ENCODE measurements around the gene ZNF414.

The ZNF414 gene

GRCh38 chr19:8511573-8512101 is 2.3 kb downstream of the ZNF414 start:
- Histone ChIP-seq H3K14ac (ENCODE audit: low read length) (peak overlapping the region; percentile 38), H2AFZ (ENCODE audit: low read length) (no peak overlapping the region), H3K27me3 (ENCODE audit: control insufficient read depth in 3 of 3, insufficient read depth in 3 of 3, low read depth in 1 of 3, low read length in 3 of 3) (peaks cover 0 to 3% (median 0%) of the 10 kb centered on the region in 3 experiments), H3K4ac (ENCODE audit: low read length) (no peak overlapping the region), H4K91ac (ENCODE audit: low read depth, low read length, poor library complexity) (no peak overlapping the region), H3K4me1 (ENCODE audit: control insufficient read depth in 2 of 2, insufficient read depth in 1 of 2, low read depth in 1 of 2, low read length in 2 of 2) (peaks cover 4 to 8% of the 10 kb centered on the region in 2 donors), H2AK5ac (ENCODE audit: low read depth, low read length) (peak overlapping the region; percentile 63), H2BK15ac (ENCODE audit: low read length) (no peak overlapping the region), H3K9ac (ENCODE audit: low read depth, low read length, poor library complexity) (no peak overlapping the region), H2BK12ac (ENCODE audit: low read length) (no peak overlapping the region), H3K27ac (replicated peaks; ENCODE audit: low read length) (no peak overlapping the region), H3K36me3 (replicated peaks in 1 of 2; ENCODE audit: control insufficient read depth in 2 of 2, insufficient read depth in 2 of 2, low read length in 2 of 2) (peaks cover 5 to 23% of the 10 kb centered on the region in 2 donors), H2BK120ac (ENCODE audit: low read depth, low read length) (no peak overlapping the region), H3K23ac (ENCODE audit: low read depth, low read length, poor library complexity) (no peak overlapping the region), H2BK5ac (ENCODE audit: low read length) (peak overlapping the region; percentile 4), H3K4me2 (ENCODE audit: insufficient read depth, low read length, poor library complexity, severe bottlenecking) (no peak overlapping the region), H3K4me3 (ENCODE audit: low read length in 2 of 2) (no peak overlapping the region), H3K9me3 (replicated peaks in 1 of 2; ENCODE audit: control insufficient read depth in 2 of 2, insufficient read depth in 1 of 2, low read depth in 1 of 2, low read length in 2 of 2) (no peaks in the 10 kb centered on the region), H3K18ac (ENCODE audit: low read length) (peak overlapping the region; percentile 28), H3K79me1 (ENCODE audit: low read depth, low read length) (peaks cover 10% of the 10 kb centered on the region), H4K8ac (ENCODE audit: low read depth, low read length) (no peak overlapping the region)
- DNase-seq (ENCODE audit: low spot score) = no peak
- WGBS, 2 donors (ENCODE audit: extremely low coverage in 2 of 2, insufficient read length in 2 of 2, insufficient replicate concordance in 1 of 2) = no CpG with 5 or more reads among the region's 45 CpGs

- no peak overlapping the region for H3K14ac ChIP-seq (ENCODE audit: low read length)
- no peak overlapping the region for H4K8ac ChIP-seq (ENCODE audit: low read depth, low read length)
- no peak overlapping the region for H4K91ac ChIP-seq (ENCODE audit: low read depth, low read length, poor library complexity)
- peaks cover 0 to 3% (median 0%) of the 10 kb centered on the region in 3 experiments for H3K27me3 ChIP-seq (ENCODE audit: control insufficient read depth in 3 of 3, insufficient read depth in 3 of 3, low read depth in 1 of 3, low read length in 3 of 3)
- no peak overlapping the region for H3K23ac ChIP-seq (ENCODE audit: low read depth, low read length, poor library complexity)
- no peak overlapping the region for H2BK5ac ChIP-seq (ENCODE audit: low read length)
- H3K9me3 ChIP-seq (replicated peaks in 1 of 2; ENCODE audit: control insufficient read depth in 2 of 2, insufficient read depth in 1 of 2, low read depth in 1 of 2, low read length in 2 of 2) = no peaks in the 10 kb centered on the region
- peaks cover 5 to 23% of the 10 kb centered on the region in 2 donors for H3K36me3 ChIP-seq (replicated peaks in 1 of 2; ENCODE audit: control insufficient read depth in 2 of 2, insufficient read depth in 2 of 2, low read length in 2 of 2)
- H2AK5ac ChIP-seq (ENCODE audit: low read depth, low read length) = no peak overlapping the region
- peaks cover 10% of the 10 kb centered on the region for H3K79me1 ChIP-seq (ENCODE audit: low read depth, low read length)
- peaks cover 9 to 12% of the 10 kb centered on the region in 2 donors for H3K4me1 ChIP-seq (ENCODE audit: control insufficient read depth in 2 of 2, insufficient read depth in 1 of 2, low read depth in 1 of 2, low read length in 2 of 2)
- H3K4ac ChIP-seq (ENCODE audit: low read length) = no peak overlapping the region
- no peak overlapping the region for H2BK12ac ChIP-seq (ENCODE audit: low read length)
- H3K9ac ChIP-seq (ENCODE audit: low read depth, low read length, poor library complexity) = no peak overlapping the region
- no peak for DNase-seq (ENCODE audit: low spot score)
- peak overlapping the region; percentile 58 for H2BK15ac ChIP-seq (ENCODE audit: low read length)
- H3K4me2 ChIP-seq (ENCODE audit: insufficient read depth, low read length, poor library complexity, severe bottlenecking) = no peak overlapping the region
- no peak overlapping the region for H3K4me3 ChIP-seq (ENCODE audit: low read length in 2 of 2)
- H3K18ac ChIP-seq (ENCODE audit: low read length) = no peak overlapping the region
- no peak overlapping the region for H3K27ac ChIP-seq (replicated peaks; ENCODE audit: low read length)
- no peak overlapping the region for H2AFZ ChIP-seq (ENCODE audit: low read length)
- H2BK120ac ChIP-seq (ENCODE audit: low read depth, low read length) = no peak overlapping the region
- no CpG with 5 or more reads among the region's 52 CpGs for WGBS, 2 donors (ENCODE audit: extremely low coverage in 2 of 2, insufficient read length in 2 of 2, insufficient replicate concordance in 1 of 2)
Measured at GRCh38 chr19:8510589-8511115, 3.3 kb downstream of the ZNF414 start.

- no CpG with 5 or more reads among the region's 18 CpGs for WGBS, 2 donors (ENCODE audit: extremely low coverage in 2 of 2, insufficient read length in 2 of 2, insufficient replicate concordance in 1 of 2)
- H3K23ac ChIP-seq (ENCODE audit: low read depth, low read length, poor library complexity) = peak overlapping the region; percentile 90
- H2BK15ac ChIP-seq (ENCODE audit: low read length) = peak overlapping the region; percentile 53
- no peak overlapping the region for H2BK12ac ChIP-seq (ENCODE audit: low read length)
- H3K36me3 ChIP-seq (replicated peaks in 1 of 2; ENCODE audit: control insufficient read depth in 2 of 2, insufficient read depth in 2 of 2, low read length in 2 of 2) = peaks cover 4 to 14% of the 10 kb centered on the region in 2 donors
- no peak overlapping the region for H3K14ac ChIP-seq (ENCODE audit: low read length)
- H3K27ac ChIP-seq (replicated peaks; ENCODE audit: low read length) = peak overlapping the region; percentile 19
- peaks cover 7 to 9% of the 10 kb centered on the region in 2 donors for H3K4me1 ChIP-seq (ENCODE audit: control insufficient read depth in 2 of 2, insufficient read depth in 1 of 2, low read depth in 1 of 2, low read length in 2 of 2)
- H3K9me3 ChIP-seq (replicated peaks in 1 of 2; ENCODE audit: control insufficient read depth in 2 of 2, insufficient read depth in 1 of 2, low read depth in 1 of 2, low read length in 2 of 2) = no peaks in the 10 kb centered on the region
- H3K4me2 ChIP-seq (ENCODE audit: insufficient read depth, low read length, poor library complexity, severe bottlenecking) = peak overlapping the region; percentile 81
- H2BK5ac ChIP-seq (ENCODE audit: low read length) = peak overlapping the region; percentile 94
- peaks cover 1% of the 10 kb centered on the region for H3K79me1 ChIP-seq (ENCODE audit: low read depth, low read length)
- H4K8ac ChIP-seq (ENCODE audit: low read depth, low read length) = no peak overlapping the region
- H3K4ac ChIP-seq (ENCODE audit: low read length) = no peak overlapping the region
- H3K9ac ChIP-seq (ENCODE audit: low read depth, low read length, poor library complexity) = peak overlapping the region; percentile 78
- H3K18ac ChIP-seq (ENCODE audit: low read length) = peak overlapping the region; percentile 82
- peaks cover 0 to 3% (median 0%) of the 10 kb centered on the region in 3 experiments for H3K27me3 ChIP-seq (ENCODE audit: control insufficient read depth in 3 of 3, insufficient read depth in 3 of 3, low read depth in 1 of 3, low read length in 3 of 3)
- no peak overlapping the region for H4K91ac ChIP-seq (ENCODE audit: low read depth, low read length, poor library complexity)
- no peak overlapping the region for H2BK120ac ChIP-seq (ENCODE audit: low read depth, low read length)
- H3K4me3 ChIP-seq (ENCODE audit: low read length in 2 of 2) = peak overlapping the region; percentile 45 to 69
- peak overlapping the region; percentile 98 for H2AFZ ChIP-seq (ENCODE audit: low read length)
- peak overlapping the region; percentile 64 for H2AK5ac ChIP-seq (ENCODE audit: low read depth, low read length)
- no peak for DNase-seq (ENCODE audit: low spot score)
Measured at GRCh38 chr19:8506402-8506957, 7.5 kb downstream of the ZNF414 start.

- H3K4ac ChIP-seq (ENCODE audit: low read length) = peak overlapping the region; percentile 53
- H3K9me3 ChIP-seq (replicated peaks in 1 of 2; ENCODE audit: control insufficient read depth in 2 of 2, insufficient read depth in 1 of 2, low read depth in 1 of 2, low read length in 2 of 2) = no peaks in the 10 kb centered on the region
- peak overlapping the region; percentile 98 for H3K18ac ChIP-seq (ENCODE audit: low read length)
- no peaks in the 10 kb centered on the region for H3K79me1 ChIP-seq (ENCODE audit: low read depth, low read length)
- WGBS, 2 donors (ENCODE audit: extremely low coverage in 2 of 2, insufficient read length in 2 of 2, insufficient replicate concordance in 1 of 2) = no CpG with 5 or more reads among the region's 56 CpGs
- peak overlapping the region; percentile 65 for H4K8ac ChIP-seq (ENCODE audit: low read depth, low read length)
- H3K4me3 ChIP-seq (ENCODE audit: low read length in 2 of 2) = peak overlapping the region; percentile 45 to 79
- peaks cover 1 to 7% of the 10 kb centered on the region in 2 donors for H3K36me3 ChIP-seq (replicated peaks in 1 of 2; ENCODE audit: control insufficient read depth in 2 of 2, insufficient read depth in 2 of 2, low read length in 2 of 2)
- peak overlapping the region; percentile 94 for H2BK5ac ChIP-seq (ENCODE audit: low read length)
- H3K27me3 ChIP-seq (ENCODE audit: control insufficient read depth in 3 of 3, insufficient read depth in 3 of 3, low read depth in 1 of 3, low read length in 3 of 3) = no peaks in the 10 kb centered on the region
- peak; percentile 83 for DNase-seq (ENCODE audit: low spot score)
- H2AK5ac ChIP-seq (ENCODE audit: low read depth, low read length) = peak overlapping the region; percentile 46
- peak overlapping the region; percentile 53 for H2BK15ac ChIP-seq (ENCODE audit: low read length)
- peaks cover 7 to 9% of the 10 kb centered on the region in 2 donors for H3K4me1 ChIP-seq (ENCODE audit: control insufficient read depth in 2 of 2, insufficient read depth in 1 of 2, low read depth in 1 of 2, low read length in 2 of 2)
- H3K4me2 ChIP-seq (ENCODE audit: insufficient read depth, low read length, poor library complexity, severe bottlenecking) = peak overlapping the region; percentile 81
- peak overlapping the region; percentile 98 for H2AFZ ChIP-seq (ENCODE audit: low read length)
- H2BK12ac ChIP-seq (ENCODE audit: low read length) = peak overlapping the region; percentile 73
- H2BK120ac ChIP-seq (ENCODE audit: low read depth, low read length) = peak overlapping the region; percentile 61
- peak overlapping the region; percentile 90 for H3K23ac ChIP-seq (ENCODE audit: low read depth, low read length, poor library complexity)
- H3K9ac ChIP-seq (ENCODE audit: low read depth, low read length, poor library complexity) = peak overlapping the region; percentile 83
- H4K91ac ChIP-seq (ENCODE audit: low read depth, low read length, poor library complexity) = no peak overlapping the region
- peak overlapping the region; percentile 84 for H3K27ac ChIP-seq (replicated peaks; ENCODE audit: low read length)
- no peak overlapping the region for H3K14ac ChIP-seq (ENCODE audit: low read length)
Measured at GRCh38 chr19:8505680-8506401, 8.1 kb downstream of the ZNF414 start.
